ENCODE measurements around the gene TEAD4. TPM values are rescaled to one million over a fixed set of nuclear protein-coding genes. Genes with fewer than 3 reads are reported as not detected.

Gene TEAD4
- total and polyA plus RNA-seq, 2 experiments from 2014 or later = 68.1 to 145 TPM

GRCh38 chr12:3055704-3056467 lies 96.7 kb downstream of the TEAD4 start:
- TF ChIP-seq JUNB (IDR thresholded peaks at IDR 0.05; ENCODE audit: unreplicated experiment) = no peak
- no peak for TF ChIP-seq NANOG (IDR thresholded peaks at IDR 0.05; ENCODE audit: borderline replicate concordance)
- no peak for TF ChIP-seq ZNF462 (CRISPR knock-in tag; IDR thresholded peaks at IDR 0.05)
- TF ChIP-seq ZNF331 (CRISPR knock-in tag; IDR thresholded peaks at IDR 0.05; ENCODE audit: low read depth) = no peak
- TF ChIP-seq, protein P1, sequence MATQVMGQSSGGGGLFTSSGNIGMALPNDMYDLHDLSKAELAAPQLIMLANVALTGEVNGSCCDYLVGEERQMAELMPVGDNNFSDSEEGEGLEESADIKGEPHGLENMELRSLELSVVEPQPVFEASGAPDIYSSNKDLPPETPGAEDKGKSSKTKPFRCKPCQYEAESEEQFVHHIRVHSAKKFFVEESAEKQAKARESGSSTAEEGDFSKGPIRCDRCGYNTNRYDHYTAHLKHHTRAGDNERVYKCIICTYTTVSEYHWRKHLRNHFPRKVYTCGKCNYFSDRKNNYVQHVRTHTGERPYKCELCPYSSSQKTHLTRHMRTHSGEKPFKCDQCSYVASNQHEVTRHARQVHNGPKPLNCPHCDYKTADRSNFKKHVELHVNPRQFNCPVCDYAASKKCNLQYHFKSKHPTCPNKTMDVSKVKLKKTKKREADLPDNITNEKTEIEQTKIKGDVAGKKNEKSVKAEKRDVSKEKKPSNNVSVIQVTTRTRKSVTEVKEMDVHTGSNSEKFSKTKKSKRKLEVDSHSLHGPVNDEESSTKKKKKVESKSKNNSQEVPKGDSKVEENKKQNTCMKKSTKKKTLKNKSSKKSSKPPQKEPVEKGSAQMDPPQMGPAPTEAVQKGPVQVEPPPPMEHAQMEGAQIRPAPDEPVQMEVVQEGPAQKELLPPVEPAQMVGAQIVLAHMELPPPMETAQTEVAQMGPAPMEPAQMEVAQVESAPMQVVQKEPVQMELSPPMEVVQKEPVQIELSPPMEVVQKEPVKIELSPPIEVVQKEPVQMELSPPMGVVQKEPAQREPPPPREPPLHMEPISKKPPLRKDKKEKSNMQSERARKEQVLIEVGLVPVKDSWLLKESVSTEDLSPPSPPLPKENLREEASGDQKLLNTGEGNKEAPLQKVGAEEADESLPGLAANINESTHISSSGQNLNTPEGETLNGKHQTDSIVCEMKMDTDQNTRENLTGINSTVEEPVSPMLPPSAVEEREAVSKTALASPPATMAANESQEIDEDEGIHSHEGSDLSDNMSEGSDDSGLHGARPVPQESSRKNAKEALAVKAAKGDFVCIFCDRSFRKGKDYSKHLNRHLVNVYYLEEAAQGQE (IDR thresholded peaks at IDR 0.05; ENCODE audit: unreplicated experiment) = no peak
- no peak for TF ChIP-seq ZNF114 (CRISPR knock-in tag; IDR thresholded peaks at IDR 0.05)
- TF ChIP-seq CREB1 (CRISPR knock-in tag; IDR thresholded peaks at IDR 0.05; ENCODE audit: low read depth) = no peak
- TF ChIP-seq, protein P2, sequence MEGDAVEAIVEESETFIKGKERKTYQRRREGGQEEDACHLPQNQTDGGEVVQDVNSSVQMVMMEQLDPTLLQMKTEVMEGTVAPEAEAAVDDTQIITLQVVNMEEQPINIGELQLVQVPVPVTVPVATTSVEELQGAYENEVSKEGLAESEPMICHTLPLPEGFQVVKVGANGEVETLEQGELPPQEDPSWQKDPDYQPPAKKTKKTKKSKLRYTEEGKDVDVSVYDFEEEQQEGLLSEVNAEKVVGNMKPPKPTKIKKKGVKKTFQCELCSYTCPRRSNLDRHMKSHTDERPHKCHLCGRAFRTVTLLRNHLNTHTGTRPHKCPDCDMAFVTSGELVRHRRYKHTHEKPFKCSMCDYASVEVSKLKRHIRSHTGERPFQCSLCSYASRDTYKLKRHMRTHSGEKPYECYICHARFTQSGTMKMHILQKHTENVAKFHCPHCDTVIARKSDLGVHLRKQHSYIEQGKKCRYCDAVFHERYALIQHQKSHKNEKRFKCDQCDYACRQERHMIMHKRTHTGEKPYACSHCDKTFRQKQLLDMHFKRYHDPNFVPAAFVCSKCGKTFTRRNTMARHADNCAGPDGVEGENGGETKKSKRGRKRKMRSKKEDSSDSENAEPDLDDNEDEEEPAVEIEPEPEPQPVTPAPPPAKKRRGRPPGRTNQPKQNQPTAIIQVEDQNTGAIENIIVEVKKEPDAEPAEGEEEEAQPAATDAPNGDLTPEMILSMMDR (conservative IDR thresholded peaks at IDR 0.05; ENCODE audit: low read depth in 2 of 2) = no peak
- TF ChIP-seq EZH2phosphoT487 (IDR thresholded peaks at IDR 0.05; ENCODE audit: unreplicated experiment) = no peak
- no peak for TF ChIP-seq EZH2 (IDR thresholded peaks at IDR 0.05; ENCODE audit: low read depth, unreplicated experiment)
- no peak for TF ChIP-seq POLR2AphosphoS5 (IDR thresholded peaks at IDR 0.05; ENCODE audit: low read depth)
- TF ChIP-seq ETS1 (IDR thresholded peaks at IDR 0.05) = no peak
- no peak for TF ChIP-seq STAT1 (IDR thresholded peaks at IDR 0.05; ENCODE audit: unreplicated experiment)
- Mint-ChIP-seq H3K27ac (no peak overlapping the region), H3K4me1 (peaks cover 11% of the 10 kb centered on the region), H3K9me3 (no peaks in the 10 kb centered on the region; the same call in 2 of the 3 replicates), H3K36me3 (ENCODE audit: low read depth) (no peaks in the 10 kb centered on the region), H3K27me3 (ENCODE audit: insufficient read depth, low read depth, poor library complexity) (peaks cover 5% of the 10 kb centered on the region), H3K4me3 (no peak overlapping the region)
- Histone ChIP-seq H3K36me3 (ENCODE audit: insufficient read depth) (no peaks in the 10 kb centered on the region), H3F3A (replicated peaks; ENCODE audit: low read depth) (no peaks in the 10 kb centered on the region), H4K20me1 (replicated peaks; ENCODE audit: insufficient read depth) (no peaks in the 10 kb centered on the region), H3K79me2 (replicated peaks; ENCODE audit: insufficient read depth) (no peaks in the 10 kb centered on the region), H3K27me3 (ENCODE audit: insufficient read depth) (no peaks in the 10 kb centered on the region), H2AFZ (no peak overlapping the region), H3K4me1 (ENCODE audit: insufficient read depth) (peaks cover 10% of the 10 kb centered on the region), H3K4me2 (no peak overlapping the region), H3K9me2 (ENCODE audit: insufficient read depth) (no peaks in the 10 kb centered on the region), H3K27ac (ENCODE audit: low read depth) (0 out of 2 replicates have a peak overlapping the region, but pooled peaks have one; percentile 33), H3K4me3 (no peak overlapping the region)
- ATAC-seq = peak; percentile 85
- peak; percentile 72 for DNase-seq (ENCODE audit: low spot score)
